MCF 10A (cell line): ENCODE measurements around the gene TMEM131. TPM values are rescaled to one million over a fixed set of nuclear protein-coding genes. Genes with fewer than 3 reads are reported as not detected.

ENCODE experiments used
- BruUV-seq: library from RNA; stranded (reverse); fragments of 400-500 nt; replicated peaks from 2 replicates; lab custom pipeline; 2021; lab: Mats Ljungman, UMichigan
- CTCF ChIA-PET: fragments of 300-600 bp; sonication (Branson Sonifier 250); formaldehyde crosslinking; extraction: SDS; loops from one replicate; lab custom pipeline; 2021; ENCODE audit warnings: antibody characterized with exemption, inconsistent platforms; lab: Yijun Ruan, JAX
- POLR2A ChIA-PET: fragments of 300-600, 350-650 bp; sonication (Branson Sonifier 250); formaldehyde crosslinking; extraction: SDS; loops from one replicate; lab custom pipeline; 2020; ENCODE audit warnings: antibody characterized with exemption, inconsistent platforms; lab: Yijun Ruan, JAX
- DNase-seq: peaks from one replicate; pipeline ENCODE4 v3.0.0-alpha.2; 2018; ENCODE audit not compliant: unreplicated experiment
- H3K27ac Mint-ChIP-seq: one replicate; pipeline ENCODE4 v1.8.0; 2022; ENCODE audit warnings: mild to moderate bottlenecking, low read depth, mixed read lengths; ENCODE audit not compliant: unreplicated experiment
- H3K27me3 Mint-ChIP-seq: one replicate; pipeline ENCODE4 v1.8.0; 2022; ENCODE audit warnings: mixed read lengths; ENCODE audit not compliant: insufficient read depth, unreplicated experiment
- H3K36me3 Mint-ChIP-seq: one replicate; pipeline ENCODE4 v1.8.0; 2022; ENCODE audit warnings: mild to moderate bottlenecking, moderate library complexity, mixed read lengths; ENCODE audit not compliant: insufficient read depth, unreplicated experiment
- H3K4me1 Mint-ChIP-seq: one replicate; pipeline ENCODE4 v1.8.0; 2022; ENCODE audit warnings: mixed read lengths; ENCODE audit not compliant: insufficient read depth, unreplicated experiment
- H3K4me3 Mint-ChIP-seq: one replicate; pipeline ENCODE4 v1.8.0; 2022; ENCODE audit warnings: mild to moderate bottlenecking, moderate library complexity, mixed read lengths; ENCODE audit not compliant: unreplicated experiment
- H3K9me3 Mint-ChIP-seq: one replicate; pipeline ENCODE4 v1.8.0; 2022; ENCODE audit warnings: mixed read lengths; ENCODE audit not compliant: unreplicated experiment
- intact Hi-C: fragments of 100-400 bp; cut with micrococcal nuclease; formaldehyde crosslinking; loops from 2 replicates; pipeline ENCODE4 v1.14.1; 2022
- total RNA-seq: library from RNA; stranded (reverse); gene quantifications from 2 replicates; pipeline ENCODE4 v1.2.3, GENCODE V29; 2022
- TF ChIP-seq, protein P1 (sequence below): fragments of 200-600 bp; IDR thresholded peaks from one replicate; pipeline ENCODE4 v1.8.0; 2022; ENCODE audit warnings: antibody characterized with exemption, mild to moderate bottlenecking; ENCODE audit not compliant: unreplicated experiment

TMEM131 gene
- total RNA-seq, 1 experiment from 2014 or later: 42.2 TPM

DNA sequence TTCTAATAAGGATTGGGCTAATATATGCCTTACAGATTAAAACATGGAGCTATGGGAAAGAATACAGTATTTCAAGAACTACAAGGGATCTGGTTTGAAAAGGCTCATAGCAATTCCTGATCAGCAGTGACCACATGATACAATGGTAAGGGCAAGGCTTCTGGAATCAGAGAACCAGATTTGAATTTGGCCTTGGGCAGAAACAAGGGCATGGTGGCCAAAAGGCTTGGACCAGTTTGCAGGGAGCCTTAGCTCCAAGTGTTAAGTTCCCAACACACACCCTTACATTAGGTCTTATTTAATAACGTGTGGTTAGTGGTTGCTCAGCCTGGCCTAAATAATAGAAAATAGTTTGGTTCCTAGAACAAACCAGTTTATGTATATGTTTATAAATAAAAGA is 194.7 kb downstream of the TMEM131 start:
- intact Hi-C loops: no loop called here
- Mint-ChIP-seq H3K4me1 (no peaks in the 10 kb centered on the region), H3K27ac (no peak overlapping the region), H3K27me3 (no peaks in the 10 kb centered on the region), H3K36me3 (peaks cover 43% of the 10 kb centered on the region), H3K9me3 (no peaks in the 10 kb centered on the region), H3K4me3 (no peak overlapping the region)
- POLR2A ChIA-PET: no interaction called here
- no peak for DNase-seq
- CTCF ChIA-PET: interaction anchor here (0.6 to 1.7 kb wide), 2 partner anchors 122 to 468 kb away, joined by 3 to 5 read pairs; no protein-coding TSS in a partner anchor
- TF ChIP-seq, protein P1, sequence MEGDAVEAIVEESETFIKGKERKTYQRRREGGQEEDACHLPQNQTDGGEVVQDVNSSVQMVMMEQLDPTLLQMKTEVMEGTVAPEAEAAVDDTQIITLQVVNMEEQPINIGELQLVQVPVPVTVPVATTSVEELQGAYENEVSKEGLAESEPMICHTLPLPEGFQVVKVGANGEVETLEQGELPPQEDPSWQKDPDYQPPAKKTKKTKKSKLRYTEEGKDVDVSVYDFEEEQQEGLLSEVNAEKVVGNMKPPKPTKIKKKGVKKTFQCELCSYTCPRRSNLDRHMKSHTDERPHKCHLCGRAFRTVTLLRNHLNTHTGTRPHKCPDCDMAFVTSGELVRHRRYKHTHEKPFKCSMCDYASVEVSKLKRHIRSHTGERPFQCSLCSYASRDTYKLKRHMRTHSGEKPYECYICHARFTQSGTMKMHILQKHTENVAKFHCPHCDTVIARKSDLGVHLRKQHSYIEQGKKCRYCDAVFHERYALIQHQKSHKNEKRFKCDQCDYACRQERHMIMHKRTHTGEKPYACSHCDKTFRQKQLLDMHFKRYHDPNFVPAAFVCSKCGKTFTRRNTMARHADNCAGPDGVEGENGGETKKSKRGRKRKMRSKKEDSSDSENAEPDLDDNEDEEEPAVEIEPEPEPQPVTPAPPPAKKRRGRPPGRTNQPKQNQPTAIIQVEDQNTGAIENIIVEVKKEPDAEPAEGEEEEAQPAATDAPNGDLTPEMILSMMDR: no peak
- BruUV-seq: no TSS peak

DNA sequence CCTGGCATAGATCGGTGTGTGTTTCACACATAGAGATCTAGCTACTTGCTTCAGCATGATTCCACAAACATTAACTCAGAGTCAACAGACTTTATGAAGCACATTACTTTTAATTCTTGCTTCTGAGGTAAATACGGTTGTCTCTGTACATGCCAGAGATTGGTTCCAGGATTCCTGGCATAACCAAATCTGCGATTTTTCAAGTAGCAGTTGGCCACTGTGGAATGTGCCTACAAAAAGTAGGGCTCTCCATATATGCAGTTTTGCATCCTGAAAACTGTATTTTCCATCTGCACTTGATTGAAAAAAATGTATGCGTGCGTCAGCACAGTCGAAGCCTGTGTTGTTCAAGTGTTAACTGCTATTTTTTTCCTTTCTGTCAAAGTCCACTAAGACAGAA is 197.3 kb downstream of the TMEM131 start:
- H3K27me3 Mint-ChIP-seq: no peaks in the 10 kb centered on the region
- intact Hi-C loops: no loop called here
- no peaks in the 10 kb centered on the region for H3K9me3 Mint-ChIP-seq
- H3K27ac Mint-ChIP-seq: no peak overlapping the region
- H3K4me3 Mint-ChIP-seq: no peak overlapping the region
- peaks cover 49% of the 10 kb centered on the region for H3K36me3 Mint-ChIP-seq
- CTCF ChIA-PET: interaction anchor here (1.3 to 1.4 kb wide), 2 partner anchors 8 to 471 kb away, joined by 3 to 12 read pairs; no protein-coding TSS in a partner anchor
- TF ChIP-seq, protein P1: no peak
- DNase-seq: no peak
- H3K4me1 Mint-ChIP-seq: no peaks in the 10 kb centered on the region
- POLR2A ChIA-PET: interaction anchor here (0.6 to 1.1 kb wide), 2 partner anchors 9 to 162 kb away, joined by 3 read pairs; no protein-coding TSS in a partner anchor
- BruUV-seq: no TSS peak

DNA sequence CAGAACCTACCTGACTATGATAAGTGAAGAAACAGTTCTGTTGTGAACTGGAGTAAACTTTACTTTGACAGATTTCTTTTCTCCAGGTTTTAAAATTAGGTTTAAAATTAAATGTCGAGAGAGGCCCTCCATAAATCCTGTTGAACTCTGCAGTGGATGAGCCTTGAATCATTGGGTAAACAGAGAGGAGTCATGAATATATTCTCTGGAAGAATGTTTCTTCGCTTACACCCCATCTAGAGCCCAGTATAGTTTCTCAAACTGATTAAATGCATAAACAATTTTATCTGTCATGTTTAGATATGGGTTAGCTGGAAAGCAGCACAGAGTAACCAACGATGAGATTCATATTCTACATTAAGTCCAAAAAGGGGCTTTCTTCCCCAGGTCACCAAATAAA is 198.4 kb downstream of the TMEM131 start:
- no peak for DNase-seq
- Mint-ChIP-seq H3K27ac (no peak overlapping the region), H3K4me1 (no peaks in the 10 kb centered on the region), H3K36me3 (peaks cover 57% of the 10 kb centered on the region), H3K27me3 (no peaks in the 10 kb centered on the region), H3K4me3 (no peak overlapping the region), H3K9me3 (no peaks in the 10 kb centered on the region)
- CTCF ChIA-PET: interaction anchor here (1.3 to 1.4 kb wide), 3 partner anchors 9 to 472 kb away, joined by 3 to 12 read pairs (median 5); no protein-coding TSS in a partner anchor
- TF ChIP-seq, protein P1: no peak
- no TSS peak for BruUV-seq
- intact Hi-C loops: no loop called here
- POLR2A ChIA-PET: no interaction called here

DNA sequence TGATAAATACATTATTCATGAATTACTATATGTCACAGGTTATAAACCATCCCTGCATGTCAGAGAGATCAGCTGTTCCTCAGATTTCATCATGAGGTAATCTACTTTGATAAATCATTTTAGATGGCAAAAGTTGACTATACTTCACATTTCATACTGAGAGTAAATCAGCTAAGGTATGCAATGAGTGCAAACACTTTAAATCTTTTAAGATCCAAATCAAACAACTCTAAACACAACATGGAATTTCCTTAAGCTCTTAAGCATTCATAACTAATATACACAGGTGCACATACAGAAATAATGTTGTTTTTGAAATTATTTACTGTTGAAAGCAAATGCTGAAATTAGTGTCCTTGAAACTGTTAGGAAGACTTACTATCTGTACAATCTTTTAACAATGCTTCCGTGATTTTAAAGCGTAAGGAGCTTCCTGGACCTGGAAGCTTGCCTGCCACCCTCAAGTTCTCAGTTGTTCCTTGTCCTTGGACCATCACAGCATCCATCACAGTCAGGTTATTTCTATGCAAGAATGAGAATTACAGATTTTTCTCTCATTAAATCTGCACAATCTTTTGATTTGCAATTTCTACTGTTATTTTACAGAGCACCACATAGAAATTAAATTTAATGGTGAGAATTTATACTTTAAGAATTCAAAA is 199.2 kb downstream of the TMEM131 start:
- Mint-ChIP-seq H3K27me3 (no peaks in the 10 kb centered on the region), H3K4me3 (no peak overlapping the region), H3K4me1 (no peaks in the 10 kb centered on the region), H3K27ac (no peak overlapping the region), H3K36me3 (peaks cover 55% of the 10 kb centered on the region), H3K9me3 (no peaks in the 10 kb centered on the region)
- intact Hi-C loops: no loop called here
- TF ChIP-seq, protein P1: no peak
- POLR2A ChIA-PET: no interaction called here
- no peak for DNase-seq
- CTCF ChIA-PET: interaction anchor here (0.6 to 1.3 kb wide), 2 partner anchors 10 to 1188 kb away, joined by 3 to 5 read pairs; no protein-coding TSS in a partner anchor
- BruUV-seq: no TSS peak
